Neuronal stem cell (in vitro differentiated cells): ENCODE data around the gene CDC25B.
A peak's percentile ranks its signal among the peaks of the same experiment; 100 is the strongest.

Experiments
- DNase-seq: peaks from one replicate; pipeline ENCODE4 v3.0.0-alpha.2; 2013; ENCODE audit warnings: low spot score
- H2AFZ ChIP-seq: one replicate; pipeline ENCODE4 v1.6.1; 2013; ENCODE audit warnings: mild to moderate bottlenecking, low read length, inconsistent platforms
- H2AK5ac ChIP-seq: 2 replicates; pipeline ENCODE4 v1.6.1; 2013; ENCODE audit warnings: low read depth, mild to moderate bottlenecking, inconsistent platforms, low read length, moderate library complexity, mixed read lengths
- H2BK120ac ChIP-seq: 2 replicates; pipeline ENCODE4 v1.6.1; 2013; ENCODE audit warnings: low read depth, mild to moderate bottlenecking, inconsistent platforms, low read length, moderate library complexity, mixed read lengths
- H2BK12ac ChIP-seq: one replicate; pipeline ENCODE4 v1.6.1; 2013; ENCODE audit warnings: low read length, inconsistent platforms
- H2BK15ac ChIP-seq: 2 replicates; pipeline ENCODE4 v1.6.1; 2013; ENCODE audit warnings: mild to moderate bottlenecking, low read length, inconsistent platforms, mixed read lengths
- H2BK5ac ChIP-seq: one replicate; pipeline ENCODE4 v1.6.1; 2013; ENCODE audit warnings: inconsistent platforms, mild to moderate bottlenecking, low read length, moderate library complexity
- H3K14ac ChIP-seq: one replicate; pipeline ENCODE4 v1.6.1; 2013; ENCODE audit warnings: low read length, inconsistent platforms
- H3K18ac ChIP-seq: 2 replicates; pipeline ENCODE4 v1.6.1; 2013; ENCODE audit warnings: low read length, inconsistent platforms
- H3K23ac ChIP-seq: 2 replicates; pipeline ENCODE4 v1.6.1; 2013; ENCODE audit warnings: low read depth, mild to moderate bottlenecking, mixed read lengths, low read length, inconsistent platforms; ENCODE audit not compliant: poor library complexity
- H3K27ac ChIP-seq: replicated peaks from 3 replicates; pipeline ENCODE4 v1.5.1; 2013; ENCODE audit warnings: low read length, inconsistent platforms
- H3K27me3 ChIP-seq, 3 experiments: 2 replicates each; pipeline ENCODE4 v1.6.1; 2013; ENCODE audit warnings: low read length in 3 of 3, mild to moderate bottlenecking in 2 of 3, inconsistent platforms in 1 of 3, low read depth in 1 of 3, mixed read lengths in 1 of 3, moderate library complexity in 1 of 3; ENCODE audit not compliant: control insufficient read depth in 3 of 3, insufficient read depth in 3 of 3
- H3K36me3 ChIP-seq, 2 donors: replicated peaks in 1 of 2; 2 replicates each; pipeline ENCODE4 v1.6.1; 2013; ENCODE audit warnings: low read length in 2 of 2; ENCODE audit not compliant: control insufficient read depth in 2 of 2, insufficient read depth in 2 of 2
- H3K4ac ChIP-seq: 2 replicates; pipeline ENCODE4 v1.6.1; 2013; ENCODE audit warnings: inconsistent platforms, mild to moderate bottlenecking, low read length, moderate library complexity
- H3K4me1 ChIP-seq, 2 donors: 1 replicate in 1 of 2; 2 replicates in 1 of 2; pipeline ENCODE4 v1.6.1; 2013; ENCODE audit warnings: low read length in 2 of 2, low read depth in 1 of 2; ENCODE audit not compliant: control insufficient read depth in 2 of 2, insufficient read depth in 1 of 2
- H3K4me2 ChIP-seq: one replicate; pipeline ENCODE4 v1.6.1; 2013; ENCODE audit warnings: mild to moderate bottlenecking, low read length, inconsistent platforms; ENCODE audit not compliant: insufficient read depth, poor library complexity, severe bottlenecking
- H3K4me3 ChIP-seq, 2 donors: 2 replicates each; pipeline ENCODE4 v1.5.1; 2013; ENCODE audit warnings: low read length in 2 of 2, mild to moderate bottlenecking in 2 of 2, inconsistent platforms in 1 of 2, moderate library complexity in 1 of 2
- H3K79me1 ChIP-seq: one replicate; pipeline ENCODE4 v1.6.1; 2013; ENCODE audit warnings: low read depth, mild to moderate bottlenecking, inconsistent platforms, low read length, moderate library complexity
- H3K9ac ChIP-seq: one replicate; pipeline ENCODE4 v1.6.1; 2013; ENCODE audit warnings: mild to moderate bottlenecking, low read depth, low read length, inconsistent platforms; ENCODE audit not compliant: poor library complexity
- H3K9me3 ChIP-seq, 2 donors: replicated peaks in 1 of 2; 2 replicates each; pipeline versions ENCODE3 to v1.6.1; 2013; ENCODE audit warnings: low read length in 2 of 2, mild to moderate bottlenecking in 2 of 2, inconsistent platforms in 1 of 2, low read depth in 1 of 2, mixed read lengths in 1 of 2, moderate library complexity in 1 of 2; ENCODE audit not compliant: control insufficient read depth in 2 of 2, insufficient read depth in 1 of 2
- H4K8ac ChIP-seq: one replicate; pipeline ENCODE4 v1.6.1; 2013; ENCODE audit warnings: low read depth, mild to moderate bottlenecking, inconsistent platforms, low read length, moderate library complexity
- H4K91ac ChIP-seq: one replicate; pipeline ENCODE4 v1.6.1; 2013; ENCODE audit warnings: low read length, low read depth, mild to moderate bottlenecking, inconsistent platforms; ENCODE audit not compliant: poor library complexity
- WGBS, 2 donors: extraction: QIAGEN DNeasy Blood & Tissue Kit; methylation state at CpG; one replicate each; pipeline ENCODE4 v1.1.7; 2013; ENCODE audit warnings: missing lambda C conversion rate in 2 of 2, mixed read lengths in 1 of 2; ENCODE audit not compliant: insufficient read length in 2 of 2, insufficient replicate concordance in 1 of 2; ENCODE audit errors: extremely low coverage in 2 of 2; 5-methylcytosine and 5-hydroxymethylcytosine counted together

CDC25B gene

GRCh38 chr20:3777716-3778629 is 18.1 kb upstream of the CDC25B start:
- H3K4me2 ChIP-seq = peak overlapping the region; percentile 92
- no peaks in the 10 kb centered on the region for H3K36me3 ChIP-seq
- peaks cover 3 to 10% of the 10 kb centered on the region in 2 donors for H3K4me1 ChIP-seq
- no peaks in the 10 kb centered on the region for H3K79me1 ChIP-seq
- H3K27me3 ChIP-seq = peaks cover 2 to 51% (median 34%) of the 10 kb centered on the region in 3 experiments
- H2BK15ac ChIP-seq = peak overlapping the region; percentile 98
- H3K23ac ChIP-seq = peak overlapping the region; percentile 69
- H3K4me3 ChIP-seq = peak overlapping the region; percentile 37 to 79
- H3K9me3 ChIP-seq = peaks cover 3 to 4% of the 10 kb centered on the region in 2 donors
- H4K8ac ChIP-seq = no peak overlapping the region
- no CpG with 5 or more reads among the region's 70 CpGs for WGBS, 2 donors
- H2BK120ac ChIP-seq = peak overlapping the region; percentile 75
- H2BK12ac ChIP-seq = peak overlapping the region; percentile 53
- H3K18ac ChIP-seq = peak overlapping the region; percentile 92
- peak overlapping the region; percentile 44 for H2AK5ac ChIP-seq
- no peak overlapping the region for H4K91ac ChIP-seq
- peak; percentile 47 for DNase-seq
- peak overlapping the region; percentile 95 for H3K14ac ChIP-seq
- peak overlapping the region; percentile 74 for H3K9ac ChIP-seq
- H3K4ac ChIP-seq = no peak overlapping the region
- H3K27ac ChIP-seq = no peak overlapping the region
- H2AFZ ChIP-seq = peak overlapping the region; percentile 97
- H2BK5ac ChIP-seq = no peak overlapping the region

- Histone ChIP-seq H3K4me3 (no peak overlapping the region), H4K8ac (no peak overlapping the region), H2AK5ac (peak overlapping the region; percentile 27), H2BK12ac (no peak overlapping the region), H2BK120ac (no peak overlapping the region), H2AFZ (no peak overlapping the region), H3K79me1 (no peaks in the 10 kb centered on the region), H3K4ac (no peak overlapping the region), H3K27me3 (peaks cover 2 to 46% (median 34%) of the 10 kb centered on the region in 3 experiments), H3K18ac (no peak overlapping the region), H3K27ac (no peak overlapping the region), H3K4me1 (peaks cover 3 to 10% of the 10 kb centered on the region in 2 donors), H4K91ac (no peak overlapping the region), H3K9me3 (peaks cover 3 to 4% of the 10 kb centered on the region in 2 donors), H2BK15ac (peak overlapping the region; percentile 98), H3K4me2 (no peak overlapping the region), H3K9ac (no peak overlapping the region), H3K36me3 (no peaks in the 10 kb centered on the region), H2BK5ac (no peak overlapping the region), H3K14ac (no peak overlapping the region), H3K23ac (no peak overlapping the region)
- no CpG with 5 or more reads among the region's 18 CpGs for WGBS, 2 donors
- no peak for DNase-seq
These were observed 17.1 kb upstream of the CDC25B start for GRCh38 chr20:3778976-3779375.

GRCh38 chr20:3781153-3781910 is 14.8 kb upstream of the CDC25B start, which contains the start of gene SPEF1:
TSS of gene SPEF1 (minus strand) at chr20:3781448. CDS start at chr20:3781287, 161 bp downstream.
- Histone ChIP-seq H3K9me3 (no peaks in the 10 kb centered on the region), H2BK12ac (no peak within 1 kb of the TSS), H2BK120ac (no peak within 1 kb of the TSS), H3K4me2 (peak within 1 kb of the TSS; percentile 58), H3K4ac (no peak within 1 kb of the TSS), H2AFZ (peak within 1 kb of the TSS; percentile 76), H2BK5ac (no peak within 1 kb of the TSS), H2BK15ac (no peak within 1 kb of the TSS), H3K4me3 (peak within 1 kb of the TSS in 1 of 2 donors; percentile 28), H4K8ac (no peak within 1 kb of the TSS), H2AK5ac (no peak within 1 kb of the TSS), H4K91ac (no peak within 1 kb of the TSS), H3K27ac (no peak within 1 kb of the TSS), H3K18ac (peak within 1 kb of the TSS; percentile 18), H3K14ac (no peak within 1 kb of the TSS), H3K27me3 (peaks cover 2 to 34% (median 32%) of the 10 kb centered on the region in 3 experiments), H3K23ac (no peak within 1 kb of the TSS), H3K4me1 (peaks cover 3 to 24% of the 10 kb centered on the region in 2 donors), H3K9ac (no peak within 1 kb of the TSS), H3K36me3 (peaks cover 0 to 4% of the 10 kb centered on the region in 2 donors), H3K79me1 (peaks cover 11% of the 10 kb centered on the region)
- peak; percentile 92 for DNase-seq
- no CpG with 5 or more reads among the region's 28 CpGs for WGBS, 2 donors
